ENCODE results near the gene MMS22L.

GRCh38 chr6:97109444-97109843, 173.6 kb downstream of the MMS22L start:
- TF ChIP-seq HDAC2 (IDR thresholded peaks at IDR 0.05) = no peak
- no peak for TF ChIP-seq MAX (IDR thresholded peaks at IDR 0.05; ENCODE audit: low read depth, low read length)
- no peak for TF ChIP-seq HDAC6 (IDR thresholded peaks at IDR 0.05; ENCODE audit: unreplicated experiment)
- no peak for TF ChIP-seq POLR2A (IDR thresholded peaks at IDR 0.05; ENCODE audit: low read depth, low read length)
- no peak for TF ChIP-seq ZNF24 (IDR thresholded peaks at IDR 0.05)
- TF ChIP-seq PML (IDR thresholded peaks at IDR 0.05; ENCODE audit: low read length) = no peak
